Epithelial cell of esophagus (primary cell): ENCODE results near the gene IFI16.

Experiments used
- DNase-seq: peaks from one replicate; pipeline ENCODE4 v3.0.0; 2010; ENCODE audit warnings: low read depth
- H3K4me3 ChIP-seq: 2 replicates; pipeline ENCODE4 v1.5.1; 2011; ENCODE audit warnings: mild to moderate bottlenecking, low read length, control low read depth
- TF ChIP-seq, protein P1 (sequence below): IDR thresholded peaks from 2 replicates; pipeline ENCODE4 v1.5.1; 2011; ENCODE audit warnings: low read depth, mild to moderate bottlenecking, low read length, control low read depth, inconsistent platforms; ENCODE audit not compliant: insufficient read depth; ENCODE audit errors: missing control alignments

The IFI16 gene

DNA sequence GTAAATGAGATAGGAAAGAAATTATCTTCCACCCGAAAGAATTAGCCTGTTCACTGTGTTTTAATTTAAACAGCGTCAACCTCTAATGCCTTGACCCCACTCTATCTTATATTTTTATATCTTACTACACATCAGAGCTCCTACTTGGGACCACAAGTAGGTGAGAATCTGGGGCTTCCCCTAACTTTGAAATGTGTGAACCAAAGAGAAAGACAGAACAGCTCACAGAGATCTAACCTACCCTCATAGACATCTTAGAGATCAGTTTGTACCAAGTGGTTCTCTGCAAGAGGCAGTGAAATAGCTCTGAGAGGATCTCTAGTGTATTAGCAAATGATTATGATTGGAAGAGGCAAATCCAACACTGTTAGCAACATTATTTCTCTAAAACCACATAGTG is 31.0 kb upstream of the IFI16 start:
- TF ChIP-seq, protein P1, sequence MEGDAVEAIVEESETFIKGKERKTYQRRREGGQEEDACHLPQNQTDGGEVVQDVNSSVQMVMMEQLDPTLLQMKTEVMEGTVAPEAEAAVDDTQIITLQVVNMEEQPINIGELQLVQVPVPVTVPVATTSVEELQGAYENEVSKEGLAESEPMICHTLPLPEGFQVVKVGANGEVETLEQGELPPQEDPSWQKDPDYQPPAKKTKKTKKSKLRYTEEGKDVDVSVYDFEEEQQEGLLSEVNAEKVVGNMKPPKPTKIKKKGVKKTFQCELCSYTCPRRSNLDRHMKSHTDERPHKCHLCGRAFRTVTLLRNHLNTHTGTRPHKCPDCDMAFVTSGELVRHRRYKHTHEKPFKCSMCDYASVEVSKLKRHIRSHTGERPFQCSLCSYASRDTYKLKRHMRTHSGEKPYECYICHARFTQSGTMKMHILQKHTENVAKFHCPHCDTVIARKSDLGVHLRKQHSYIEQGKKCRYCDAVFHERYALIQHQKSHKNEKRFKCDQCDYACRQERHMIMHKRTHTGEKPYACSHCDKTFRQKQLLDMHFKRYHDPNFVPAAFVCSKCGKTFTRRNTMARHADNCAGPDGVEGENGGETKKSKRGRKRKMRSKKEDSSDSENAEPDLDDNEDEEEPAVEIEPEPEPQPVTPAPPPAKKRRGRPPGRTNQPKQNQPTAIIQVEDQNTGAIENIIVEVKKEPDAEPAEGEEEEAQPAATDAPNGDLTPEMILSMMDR = no peak
- DNase-seq = no peak
- no peak overlapping the region for H3K4me3 ChIP-seq

DNA sequence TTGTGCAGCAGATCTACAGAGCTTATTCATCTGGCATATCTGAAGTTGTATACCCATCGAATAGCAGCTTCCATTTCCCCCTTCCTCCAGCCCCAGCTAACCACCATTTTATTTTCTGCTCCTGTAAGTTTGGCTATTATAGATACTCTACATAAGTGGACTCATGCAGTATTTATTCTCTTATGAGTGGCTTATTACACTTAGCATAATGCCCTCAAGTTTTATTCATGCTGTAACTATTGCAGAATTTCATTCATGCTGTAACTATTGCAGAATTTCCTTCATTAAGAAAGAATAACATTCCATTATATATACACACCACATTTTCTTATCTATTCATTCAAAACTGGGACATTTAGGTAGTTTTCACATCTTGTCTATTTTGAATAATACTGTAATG is 30.5 kb upstream of the IFI16 start:
- no peak overlapping the region for H3K4me3 ChIP-seq
- no peak for DNase-seq
- TF ChIP-seq, protein P1 = no peak

DNA sequence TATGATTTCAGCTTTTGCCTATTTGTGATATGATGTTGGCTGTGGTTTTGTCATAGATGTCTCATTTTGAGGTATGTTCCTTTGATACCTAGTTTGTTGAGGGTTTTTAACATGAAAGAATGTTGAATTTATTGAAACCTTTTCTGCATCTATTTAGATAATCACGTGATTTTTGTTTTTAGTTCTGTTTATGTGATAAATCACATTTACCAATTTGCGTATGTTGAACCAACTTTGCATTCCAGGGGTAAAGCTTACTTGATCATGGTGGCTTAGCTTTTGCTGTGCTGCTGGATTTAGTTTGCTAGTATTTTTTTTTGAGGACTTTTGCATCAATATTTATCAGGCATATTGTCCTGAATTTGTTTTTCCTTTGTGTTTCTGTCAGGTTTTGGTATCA is 26.5 kb upstream of the IFI16 start:
- TF ChIP-seq, protein P1 = no peak
- DNase-seq = no peak
- no peak overlapping the region for H3K4me3 ChIP-seq

DNA sequence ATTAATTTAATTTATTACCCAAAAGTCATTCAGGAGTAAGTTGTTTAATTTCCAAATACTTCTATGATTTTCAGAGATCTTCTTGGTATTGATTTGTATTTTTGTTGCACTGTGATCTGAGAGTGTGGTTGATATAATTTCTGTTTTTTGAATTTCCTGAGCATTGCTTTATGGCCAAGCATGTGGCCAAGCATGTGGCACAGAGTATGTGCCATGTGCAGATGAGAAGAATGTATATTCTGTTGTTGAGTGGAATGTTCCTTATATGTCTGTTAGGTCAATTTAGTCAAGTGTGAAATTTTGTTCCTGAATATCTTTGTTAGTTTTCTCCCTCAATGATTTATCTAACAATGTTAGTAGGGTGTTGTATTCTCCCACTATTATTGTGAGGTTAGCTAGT is 25.3 kb upstream of the IFI16 start:
- no peak overlapping the region for H3K4me3 ChIP-seq
- no peak for DNase-seq
- TF ChIP-seq, protein P1 = no peak

DNA sequence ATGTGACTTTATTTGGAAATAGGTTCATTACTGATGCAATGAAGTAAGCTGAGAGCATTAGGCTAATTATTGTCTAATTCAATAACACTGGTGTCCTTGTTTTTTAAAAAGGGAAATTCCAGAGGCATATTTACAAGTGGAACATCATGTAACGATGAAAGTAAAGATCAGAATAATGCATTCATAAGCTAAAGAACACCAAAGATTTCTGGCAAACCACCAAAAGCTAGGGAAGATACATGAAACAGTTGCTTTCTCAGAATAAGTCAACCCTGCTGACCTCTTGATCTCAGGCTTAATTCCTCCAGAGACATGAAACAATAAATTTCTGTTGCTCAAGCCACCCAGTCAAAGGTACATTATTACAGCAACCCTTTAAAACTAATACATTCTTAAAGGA is 20.3 kb upstream of the IFI16 start:
- DNase-seq = no peak
- H3K4me3 ChIP-seq = no peak overlapping the region
- TF ChIP-seq, protein P1 = no peak

DNA sequence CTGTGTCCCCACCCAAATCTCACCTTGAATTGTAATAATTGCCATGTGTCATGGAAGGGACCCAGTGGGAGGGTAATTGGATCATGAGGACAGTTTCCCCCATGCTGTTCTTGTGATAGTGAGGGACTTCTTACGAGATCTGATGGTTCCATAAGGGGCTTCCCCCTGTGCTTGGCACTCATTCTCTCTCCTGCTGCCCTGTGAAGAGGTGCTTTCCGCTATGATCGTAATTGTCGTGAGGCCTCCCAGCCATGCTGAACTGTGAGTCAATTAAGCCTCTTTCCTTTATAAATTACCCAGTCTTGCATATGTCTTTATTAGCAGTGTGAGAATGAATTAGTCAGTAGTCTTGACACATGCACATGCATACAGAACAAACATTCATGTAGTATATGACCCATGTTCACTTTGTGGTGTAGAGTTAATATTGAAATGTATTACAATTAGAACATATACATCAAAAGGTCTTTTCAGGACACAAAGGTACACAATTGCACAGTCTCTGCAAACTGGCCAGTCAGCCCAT is 16.9 kb upstream of the IFI16 start:
- DNase-seq = no peak
- TF ChIP-seq, protein P1 = no peak

DNA sequence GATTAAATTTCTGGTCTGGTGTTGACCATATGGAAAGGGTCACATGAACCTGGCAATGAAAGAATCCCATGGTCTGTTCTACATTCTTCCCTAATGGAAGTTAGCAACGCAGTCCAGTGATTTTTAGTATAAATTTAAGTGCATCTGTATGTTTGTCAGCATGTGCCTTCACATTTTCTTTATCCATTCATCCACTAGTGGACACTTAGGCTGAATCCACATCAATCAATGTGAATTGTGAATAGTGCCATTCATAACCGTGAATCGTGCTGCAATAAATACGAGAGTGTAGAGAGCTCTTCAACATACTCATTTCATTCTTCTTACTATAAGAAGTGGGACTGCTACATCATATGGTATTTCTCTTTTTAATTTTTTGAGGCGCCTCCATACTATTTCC is 12.7 kb upstream of the IFI16 start:
- no peak for DNase-seq
- TF ChIP-seq, protein P1 = no peak
- no peak overlapping the region for H3K4me3 ChIP-seq

More for the DNA sequence above, 16.9 kb upstream of the IFI16 start:
- H3K4me3 ChIP-seq = no peak overlapping the region
